Spleen (tissue), 11 donors: ENCODE data around the gene USB1. TPM values are rescaled to one million over a fixed set of nuclear protein-coding genes. Genes with fewer than 3 reads are reported as not detected.

Source experiments
- DNase-seq: peaks from one replicate; pipeline ENCODE4 v3.0.0-alpha.2; 2020
- H3K27ac ChIP-seq, 8 donors: fragments of 200-600 bp; sonication (generic) in 7 of 8; 1 replicate in 4 of 8; 2 replicates in 4 of 8; pipeline versions ENCODE4 v1.5.0 to v1.8.0; 2016 to 2021; ENCODE audit warnings: inconsistent platforms in 4 of 8, mild to moderate bottlenecking in 4 of 8, moderate library complexity in 1 of 8
- H3K27me3 ChIP-seq, 7 donors: fragments of 200-600 bp; sonication (generic) in 6 of 7; replicated peaks in 1 of 7; 1 replicate in 4 of 7; 2 replicates in 3 of 7; pipeline versions ENCODE4 v1.5.0 to v1.8.0; 2016 to 2021; ENCODE audit warnings: inconsistent platforms in 3 of 7, mild to moderate bottlenecking in 1 of 7
- H3K36me3 ChIP-seq, 6 donors: fragments of 200-600 bp; sonication (generic) in 5 of 6; 1 replicate in 4 of 6; 2 replicates in 2 of 6; pipeline versions ENCODE4 v1.5.0 to v1.8.0; 2016 to 2021; ENCODE audit warnings: inconsistent platforms in 2 of 6
- H3K4me1 ChIP-seq, 6 donors: fragments of 200-600 bp; sonication (generic) in 5 of 6; 1 replicate in 3 of 6; 2 replicates in 3 of 6; pipeline versions ENCODE4 v1.5.0 to v1.8.0; 2016 to 2021; ENCODE audit warnings: inconsistent platforms in 3 of 6
- H3K4me3 ChIP-seq, 8 donors: fragments of 200-600 bp; sonication (generic) in 7 of 8; 1 replicate in 4 of 8; 2 replicates in 4 of 8; pipeline versions ENCODE4 v1.5.0 to v1.8.0; 2016 to 2021; ENCODE audit warnings: inconsistent platforms in 4 of 8, mild to moderate bottlenecking in 4 of 8, moderate library complexity in 2 of 8
- H3K9me3 ChIP-seq, 8 donors: fragments of 200-600 bp; sonication (generic) in 7 of 8; 1 replicate in 4 of 8; 2 replicates in 4 of 8; pipeline versions ENCODE4 v1.5.0 to v1.8.0; 2016 to 2021; ENCODE audit warnings: inconsistent platforms in 4 of 8
- CTCF ChIP-seq, 11 experiments: fragments of 200-600 bp in 7 of 11; fragments of 450-650 bp in 4 of 11; sonication (generic) in 4 of 11; IDR thresholded peaks in 8 of 11; conservative IDR thresholded peaks in 3 of 11; 1 replicate in 7 of 11; 2 replicates in 4 of 11; pipeline versions ENCODE4 v1.4.0 to v1.8.0; 2016 to 2021; ENCODE audit warnings: antibody characterized with exemption in 11 of 11, inconsistent platforms in 4 of 11, mild to moderate bottlenecking in 1 of 11
- POLR2A ChIP-seq, 3 donors: fragments of 450-650 bp; IDR thresholded peaks; one replicate each; pipeline ENCODE4 v1.5.1; 2017; ENCODE audit warnings: antibody characterized with exemption in 3 of 3, mild to moderate bottlenecking in 1 of 3
- POLR2AphosphoS5 ChIP-seq, 3 donors: sonication (generic); formaldehyde crosslinking; IDR thresholded peaks; one replicate each; pipeline ENCODE4 v1.5.1; 2017; ENCODE audit warnings: antibody characterized with exemption in 3 of 3
- WGBS, 5 donors: extraction: QIAGEN DNeasy Blood & Tissue Kit in 3 of 5; methylation state at CpG; one replicate each; pipeline versions ENCODE4 v1.1.5 to v1.1.7; 2013 to 2018; 5-methylcytosine and 5-hydroxymethylcytosine counted together
- intact Hi-C: fragments of 100-400 bp; cut with DNase I; formaldehyde crosslinking; loops from one replicate; pipeline ENCODE4 v1.15.0; 2023; ENCODE audit warnings: low total_unique reads
- polyA plus RNA-seq, 3 donors: library from polyadenylated mRNA; stranded (reverse); fragments of 200-250 nt; gene quantifications; one replicate each; pipeline ENCODE4 v1.2.1, GENCODE V29; 2013
- total RNA-seq, 7 donors: library from RNA; depleted of rRNA in 3 of 7; stranded (reverse); fragments of >200 nt in 3 of 7; fragmentation: NEBNext Ultra II Directional in 4 of 7; extraction: Animal tissue kit (Norgen Biotek cat#: 25700) in 4 of 7; gene quantifications; one replicate each; pipeline versions ENCODE4 v1.1.0 to v1.2.1, GENCODE V29; 2016 to 2021
- donor health status: healthy with polysubstance abuse.
- donor health status: DM: no; HTN: no; CAD: no; lungs with moderate emphysema.
- donor health status: DM: no; HTN: no; CAD: no.
- donor health status: Bipolar disorder and iron deficiency.
- donor health status: healthy.
- donor health status: DM: no; HTN: no; CAD: no.
- donor health status: DM: yes; HTN: yes; CAD: no.

The USB1 gene
- total and polyA plus RNA-seq, 10 donors = 17.7 to 78.4 (median 46.9) TPM

- intact Hi-C loops = no loop called here
Observed at GRCh38 chr16:58070585-58070984, 69.4 kb downstream of the USB1 start.

More at GRCh38 chr16:58070585-58070984, 69.4 kb downstream of the USB1 start:
- Histone ChIP-seq H3K9me3 (no peaks in the 10 kb centered on the region), H3K4me3 (no peak overlapping the region), H3K36me3 (no peaks in the 10 kb centered on the region), H3K27ac (no peak overlapping the region), H3K27me3 (no peaks in the 10 kb centered on the region), H3K4me1 (no peaks in the 10 kb centered on the region)
- 89 to 100% (median 96%) methylated on average over 4 of the region's 4 CpGs for WGBS, 5 donors
- no peak for DNase-seq
- TF ChIP-seq POLR2A (IDR thresholded peaks at IDR 0.05) (no peak), CTCF (IDR thresholded peaks at IDR 0.05 in 8 of 11, conservative IDR thresholded peaks at IDR 0.05 in 3 of 11) (no peak), POLR2AphosphoS5 (IDR thresholded peaks at IDR 0.05) (no peak)

Other genes with a start within 250 kb of the USB1 start
- 10 to 100 TPM; 30.3 to 61.5 (median 47.5) TPM for gene KIFC3, start 198.9 kb upstream of the USB1 start, total RNA-seq
- 10 to 100 TPM in 2 of 3 donors, 1 to 10 TPM in 1; 4.6 to 25.2 (median 15.9) TPM for gene KIFC3, start 198.9 kb upstream of the USB1 start, polyA plus RNA-seq
- not detected for gene CNGB1, start 30.3 kb upstream of the USB1 start, total RNA-seq
- gene CNGB1, start 30.3 kb upstream of the USB1 start, polyA plus RNA-seq = under 1 TPM in 2 of 3 donors, not detected in 1; 0.02 to 0.12 TPM
- gene ZNF319, start 735 bp upstream of the USB1 start, total RNA-seq = 10 to 100 TPM; 13.0 to 23.4 (median 17.4) TPM
- 1 to 10 TPM; 3.0 to 7.6 (median 3.4) TPM for gene ZNF319, start 735 bp upstream of the USB1 start, polyA plus RNA-seq
- 10 to 100 TPM in 6 of 7 donors, 1 to 10 TPM in 1; 6.5 to 24.2 (median 16.9) TPM for gene MMP15, start 24.3 kb downstream of the USB1 start, total RNA-seq
- 1 to 10 TPM; 2.3 to 5.7 (median 2.9) TPM for gene MMP15, start 24.3 kb downstream of the USB1 start, polyA plus RNA-seq
- 10 to 100 TPM; 21.7 to 51.3 (median 25.3) TPM for gene CFAP20, start 128.0 kb downstream of the USB1 start, total RNA-seq
- gene CFAP20, start 128.0 kb downstream of the USB1 start, polyA plus RNA-seq = 10 to 100 TPM; 12.0 to 27.5 (median 21.5) TPM
- gene CSNK2A2, start 196.7 kb downstream of the USB1 start, total RNA-seq = 10 to 100 TPM; 35.7 to 62.2 (median 52.7) TPM
- gene CSNK2A2, start 196.7 kb downstream of the USB1 start, polyA plus RNA-seq = 10 to 100 TPM; 17.7 to 19.8 (median 18.9) TPM